ENCODE data around the gene LPP.

- TF ChIP-seq CHD2 (IDR thresholded peaks at IDR 0.05; ENCODE audit: low read length, partially characterized antibody) (no peak), CTCF (IDR thresholded peaks at IDR 0.05) (no peak), ESRRA (IDR thresholded peaks at IDR 0.05; ENCODE audit: borderline replicate concordance, low read length) (no peak), JUN (IDR thresholded peaks at IDR 0.05) (no peak), REST (IDR thresholded peaks at IDR 0.05) (no peak), CBX2 (IDR thresholded peaks at IDR 0.05; ENCODE audit: borderline replicate concordance, low read depth) (no peak), TP53 (CRISPR knock-in tag; IDR thresholded peaks at IDR 0.05) (no peak), FOSL2 (IDR thresholded peaks at IDR 0.05) (no peak), FOSL2 (CRISPR knock-in tag; IDR thresholded peaks at IDR 0.05) (no peak), POLR2A (IDR thresholded peaks at IDR 0.05; ENCODE audit: low read length) (no peak), NFE2L2 (conservative IDR thresholded peaks at IDR 0.05; ENCODE audit: low read length) (no peak), HOXA7 (CRISPR knock-in tag; IDR thresholded peaks at IDR 0.05) (no peak), RCOR1 (IDR thresholded peaks at IDR 0.05; ENCODE audit: low read depth, low read length) (no peak)
These were observed 730.5 kb downstream of the LPP start for GRCh38 chr3:188884299-188885043.
